Tibial artery (tissue), 4 donors: ENCODE data around the gene SF3A2.
"Not testable (repeated sequence)": the region's sequence is repeated elsewhere in the genome, so short reads cannot be mapped to it uniquely, and the experiment has no call there.

Experiments used
- DNase-seq, 2 donors: peaks; one replicate each; pipeline ENCODE4 v3.0.0-alpha.2; 2019
- H3K27ac ChIP-seq, 2 donors: fragments of 200-600 bp; sonication (generic) in 1 of 2; 1 replicate in 1 of 2; 2 replicates in 1 of 2; pipeline ENCODE4 v1.5.1; 2018 to 2019; ENCODE audit warnings: mild to moderate bottlenecking in 1 of 2
- H3K27me3 ChIP-seq, 2 donors: fragments of 200-600 bp; sonication (generic) in 1 of 2; one replicate each; pipeline versions ENCODE4 v1.5.1 to v1.6.0; 2016 to 2019
- H3K36me3 ChIP-seq, 3 donors: fragments of 200-600 bp; sonication (generic) in 2 of 3; one replicate each; pipeline ENCODE4 v1.5.1; 2016 to 2019; ENCODE audit warnings: mild to moderate bottlenecking in 2 of 3
- H3K4me1 ChIP-seq, 4 donors: fragments of 200-600 bp; sonication (generic) in 2 of 4; 1 replicate in 3 of 4; 2 replicates in 1 of 4; pipeline ENCODE4 v1.5.1; 2016 to 2019
- H3K4me3 ChIP-seq, 2 donors: fragments of 200-600 bp; sonication (generic) in 1 of 2; 1 replicate in 1 of 2; 2 replicates in 1 of 2; pipeline ENCODE4 v1.5.1; 2018 to 2019; ENCODE audit warnings: mild to moderate bottlenecking in 2 of 2
- H3K9me3 ChIP-seq, 3 donors: fragments of 200-600 bp; sonication (generic) in 1 of 3; one replicate each; pipeline ENCODE4 v1.5.1; 2016 to 2019
- intact Hi-C: fragments of 100-400 bp; cut with DNase I; formaldehyde crosslinking; loops from one replicate; pipeline ENCODE4 v1.15.0; 2023; ENCODE audit warnings: low total_unique reads
- TF ChIP-seq, protein P1 (sequence below), 2 experiments: fragments of 200-600 bp in 1 of 2; fragments of 450-650 bp in 1 of 2; IDR thresholded peaks; one replicate each; pipeline ENCODE4 v1.5.1; 2017 to 2019; ENCODE audit warnings: antibody characterized with exemption in 2 of 2, mild to moderate bottlenecking in 1 of 2, moderate library complexity in 1 of 2

The SF3A2 gene

GRCh38 chr19:2195914-2196313 lies 40.7 kb upstream of the SF3A2 start:
- TF ChIP-seq, protein P1, sequence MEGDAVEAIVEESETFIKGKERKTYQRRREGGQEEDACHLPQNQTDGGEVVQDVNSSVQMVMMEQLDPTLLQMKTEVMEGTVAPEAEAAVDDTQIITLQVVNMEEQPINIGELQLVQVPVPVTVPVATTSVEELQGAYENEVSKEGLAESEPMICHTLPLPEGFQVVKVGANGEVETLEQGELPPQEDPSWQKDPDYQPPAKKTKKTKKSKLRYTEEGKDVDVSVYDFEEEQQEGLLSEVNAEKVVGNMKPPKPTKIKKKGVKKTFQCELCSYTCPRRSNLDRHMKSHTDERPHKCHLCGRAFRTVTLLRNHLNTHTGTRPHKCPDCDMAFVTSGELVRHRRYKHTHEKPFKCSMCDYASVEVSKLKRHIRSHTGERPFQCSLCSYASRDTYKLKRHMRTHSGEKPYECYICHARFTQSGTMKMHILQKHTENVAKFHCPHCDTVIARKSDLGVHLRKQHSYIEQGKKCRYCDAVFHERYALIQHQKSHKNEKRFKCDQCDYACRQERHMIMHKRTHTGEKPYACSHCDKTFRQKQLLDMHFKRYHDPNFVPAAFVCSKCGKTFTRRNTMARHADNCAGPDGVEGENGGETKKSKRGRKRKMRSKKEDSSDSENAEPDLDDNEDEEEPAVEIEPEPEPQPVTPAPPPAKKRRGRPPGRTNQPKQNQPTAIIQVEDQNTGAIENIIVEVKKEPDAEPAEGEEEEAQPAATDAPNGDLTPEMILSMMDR (IDR thresholded peaks at IDR 0.05): no peak
- Histone ChIP-seq H3K27me3 (no peaks in the 10 kb centered on the region), H3K36me3 (peaks cover 24 to 86% (median 45%) of the 10 kb centered on the region in 3 donors), H3K27ac (no peak overlapping the region), H3K9me3 (no peaks in the 10 kb centered on the region), H3K4me3 (no peak overlapping the region), H3K4me1 (peaks cover 0 to 7% (median 0%) of the 10 kb centered on the region in 4 donors)
- no peak for DNase-seq
- intact Hi-C loops: no loop called here

DNA sequence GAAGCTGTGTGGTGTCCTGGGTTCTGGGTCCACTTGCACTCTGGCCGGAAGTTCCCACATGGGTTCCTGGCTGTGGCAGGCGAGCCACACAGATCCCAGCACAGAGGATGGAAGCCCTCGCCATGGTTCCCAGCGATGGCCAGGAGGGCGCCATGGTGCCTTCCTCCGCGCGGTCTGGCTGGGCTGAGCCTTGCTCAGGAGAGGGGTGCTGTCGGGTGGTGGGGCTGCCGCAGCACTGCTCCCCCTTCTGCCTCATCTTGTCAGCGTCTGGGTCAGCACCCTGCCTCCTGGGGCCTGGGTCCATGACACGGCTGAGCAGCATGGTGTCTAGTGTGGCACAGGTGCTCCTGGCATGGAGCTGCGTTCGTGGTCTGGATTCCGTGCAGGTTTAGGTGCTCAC lies 39.4 kb upstream of the SF3A2 start:
- intact Hi-C loops: no loop called here
- no peak overlapping the region for H3K4me3 ChIP-seq
- no peak overlapping the region for H3K27ac ChIP-seq
- peaks cover 0 to 7% (median 0%) of the 10 kb centered on the region in 4 donors for H3K4me1 ChIP-seq
- DNase-seq: no peak
- TF ChIP-seq, protein P1 (IDR thresholded peaks at IDR 0.05): no peak
- H3K27me3 ChIP-seq: no peaks in the 10 kb centered on the region
- H3K9me3 ChIP-seq: no peaks in the 10 kb centered on the region
- peaks cover 12 to 81% (median 41%) of the 10 kb centered on the region in 3 donors for H3K36me3 ChIP-seq

DNA sequence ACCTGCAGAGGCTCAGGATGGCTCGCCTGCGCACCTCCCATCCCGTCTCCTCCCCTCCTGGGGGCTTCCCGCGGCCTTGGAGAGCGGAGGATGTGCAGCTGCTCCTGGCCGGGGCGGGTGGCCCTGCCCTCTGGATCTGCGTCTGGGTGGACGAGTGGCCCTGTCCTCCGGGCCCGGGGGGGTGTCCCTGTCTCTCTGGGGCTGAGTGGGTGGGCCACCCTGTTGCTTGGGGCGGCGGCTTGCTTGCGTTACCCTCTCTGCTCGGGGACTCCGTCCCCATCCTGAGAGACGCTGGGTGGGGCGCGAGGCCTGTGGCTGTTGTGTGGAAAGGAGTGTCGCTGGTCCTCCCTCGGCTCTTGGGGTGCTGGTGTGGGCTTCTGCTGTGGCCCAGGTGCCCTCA lies 38.3 kb upstream of the SF3A2 start:
- TF ChIP-seq, protein P1 (IDR thresholded peaks at IDR 0.05): no peak
- peaks cover 12 to 82% (median 46%) of the 10 kb centered on the region in 3 donors for H3K36me3 ChIP-seq
- no peak overlapping the region for H3K27ac ChIP-seq
- H3K4me1 ChIP-seq: peaks cover 0 to 7% (median 0%) of the 10 kb centered on the region in 4 donors
- no peak overlapping the region for H3K4me3 ChIP-seq
- no peak for DNase-seq
- H3K9me3 ChIP-seq: no peaks in the 10 kb centered on the region
- H3K27me3 ChIP-seq: no peaks in the 10 kb centered on the region
- intact Hi-C loops: no loop called here

GRCh38 chr19:2199215-2199614 lies 37.4 kb upstream of the SF3A2 start:
- H3K4me1 ChIP-seq: peaks cover 0 to 7% (median 0%) of the 10 kb centered on the region in 4 donors
- H3K27ac ChIP-seq: no peak overlapping the region
- no peak for DNase-seq
- intact Hi-C loops: no loop called here
- no peaks in the 10 kb centered on the region for H3K27me3 ChIP-seq
- no peak overlapping the region for H3K4me3 ChIP-seq
- TF ChIP-seq, protein P1 (IDR thresholded peaks at IDR 0.05): peak; percentile 28 to 37
- no peaks in the 10 kb centered on the region for H3K9me3 ChIP-seq
- H3K36me3 ChIP-seq: peaks cover 11 to 81% (median 45%) of the 10 kb centered on the region in 3 donors

DNA sequence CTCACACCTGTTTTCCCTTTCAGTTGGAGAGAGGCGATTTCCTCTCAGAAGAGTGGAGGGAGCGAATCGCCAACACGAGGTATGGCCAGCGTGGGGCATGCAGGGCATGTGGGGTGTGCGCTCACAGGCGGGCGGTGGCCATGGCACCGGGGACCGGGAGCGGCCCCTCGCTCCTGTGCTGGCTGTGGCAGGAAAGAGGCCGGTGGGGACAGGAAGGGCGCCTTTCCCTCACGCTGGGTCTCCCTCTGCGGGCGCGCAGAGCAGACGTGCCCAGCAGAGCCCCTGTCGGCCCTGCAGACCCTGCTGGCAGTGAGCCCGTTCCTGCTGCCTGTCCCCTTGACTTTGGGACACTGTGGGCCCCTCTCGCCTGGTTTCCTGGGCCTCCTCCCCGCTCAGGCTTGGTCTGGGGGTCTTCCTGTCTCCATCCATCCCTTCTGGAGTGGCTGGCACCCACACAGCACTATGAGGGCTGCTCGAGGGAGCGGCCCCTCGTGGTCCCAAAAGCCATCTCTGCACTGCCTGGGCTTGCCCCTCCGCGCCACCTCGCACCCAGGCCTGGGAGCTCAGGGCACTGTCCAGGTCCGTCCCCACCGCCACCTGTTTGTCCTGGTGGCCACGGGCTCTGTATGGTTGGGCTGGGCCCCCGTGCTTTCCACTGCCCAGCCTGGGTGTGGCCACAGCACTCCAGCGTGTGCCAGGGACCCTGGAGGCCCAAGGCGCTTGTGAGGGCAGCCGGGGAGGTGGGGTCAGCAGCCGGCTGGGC lies 36.6 kb upstream of the SF3A2 start:
- Histone ChIP-seq H3K4me3 (no peak overlapping the region), H3K27me3 (no peaks in the 10 kb centered on the region), H3K4me1 (peaks cover 0 to 7% (median 0%) of the 10 kb centered on the region in 4 donors), H3K9me3 (no peaks in the 10 kb centered on the region), H3K27ac (no peak overlapping the region), H3K36me3 (peaks cover 3 to 79% (median 39%) of the 10 kb centered on the region in 3 donors)
- no peak for DNase-seq
- intact Hi-C loops: no loop called here
- TF ChIP-seq, protein P1 (IDR thresholded peaks at IDR 0.05): no peak

DNA sequence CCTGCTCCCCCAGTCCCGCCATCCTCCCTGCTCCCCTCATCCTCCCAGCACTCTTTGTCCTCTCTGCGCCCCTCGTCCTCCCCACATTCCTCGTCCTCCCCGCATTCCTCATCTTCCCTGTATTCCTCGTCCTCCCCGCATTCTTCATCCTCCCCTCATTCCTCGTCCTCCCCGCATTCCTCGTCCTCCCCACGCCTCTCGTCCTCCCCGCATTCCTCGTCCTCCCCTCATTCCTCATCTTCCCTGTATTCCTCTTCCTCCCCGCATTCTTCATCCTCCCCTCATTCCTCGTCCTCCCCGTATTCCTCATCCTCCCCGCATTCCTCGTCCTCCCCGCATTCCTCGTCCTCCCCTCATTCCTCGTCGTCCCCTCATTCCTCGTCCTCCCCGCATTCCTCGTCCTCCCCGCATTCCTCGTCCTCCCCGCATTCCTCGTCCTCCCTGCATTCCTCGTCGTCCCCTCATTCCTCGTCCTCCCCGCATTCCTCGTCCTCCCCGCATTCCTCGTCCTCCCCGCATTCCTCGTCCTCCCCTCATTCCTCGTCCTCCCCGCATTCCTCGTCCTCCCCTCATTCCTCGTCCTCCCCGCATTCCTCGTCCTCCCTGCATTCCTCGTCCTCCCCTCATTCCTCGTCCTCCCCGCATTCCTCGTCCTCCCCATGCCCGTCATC lies 35.9 kb upstream of the SF3A2 start:
- DNase-seq, H3K4me3 ChIP-seq, H3K9me3 ChIP-seq, intact Hi-C loops, H3K27ac ChIP-seq, H3K27me3 ChIP-seq, H3K4me1 ChIP-seq: not testable (repeated sequence)
- peaks cover 0 to 79% (median 32%) of the 10 kb centered on the region in 3 donors for H3K36me3 ChIP-seq
